Measurements from ENCODE around the gene STXBP4. TPM values are rescaled to one million over a fixed set of nuclear protein-coding genes. Genes with fewer than 3 reads are reported as not detected.

STXBP4 gene
- total and polyA plus RNA-seq, 2 experiments from 2014 or later, result 25.0 to 52.1 TPM

- TF ChIP-seq ZNF462 (CRISPR knock-in tag; IDR thresholded peaks at IDR 0.05) (no peak), ZNF114 (CRISPR knock-in tag; IDR thresholded peaks at IDR 0.05) (no peak), POLR2AphosphoS5 (IDR thresholded peaks at IDR 0.05; ENCODE audit: low read depth) (no peak), CREB1 (CRISPR knock-in tag; IDR thresholded peaks at IDR 0.05; ENCODE audit: low read depth) (no peak), EZH2 (IDR thresholded peaks at IDR 0.05; ENCODE audit: low read depth, unreplicated experiment) (no peak), EZH2phosphoT487 (IDR thresholded peaks at IDR 0.05; ENCODE audit: unreplicated experiment) (no peak), JUNB (IDR thresholded peaks at IDR 0.05; ENCODE audit: unreplicated experiment) (no peak)
- TF ChIP-seq, protein P1, sequence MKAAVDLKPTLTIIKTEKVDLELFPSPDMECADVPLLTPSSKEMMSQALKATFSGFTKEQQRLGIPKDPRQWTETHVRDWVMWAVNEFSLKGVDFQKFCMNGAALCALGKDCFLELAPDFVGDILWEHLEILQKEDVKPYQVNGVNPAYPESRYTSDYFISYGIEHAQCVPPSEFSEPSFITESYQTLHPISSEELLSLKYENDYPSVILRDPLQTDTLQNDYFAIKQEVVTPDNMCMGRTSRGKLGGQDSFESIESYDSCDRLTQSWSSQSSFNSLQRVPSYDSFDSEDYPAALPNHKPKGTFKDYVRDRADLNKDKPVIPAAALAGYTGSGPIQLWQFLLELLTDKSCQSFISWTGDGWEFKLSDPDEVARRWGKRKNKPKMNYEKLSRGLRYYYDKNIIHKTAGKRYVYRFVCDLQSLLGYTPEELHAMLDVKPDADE (IDR thresholded peaks at IDR 0.05), result no peak
Measured at GRCh38 chr17:55152236-55152635, 183.7 kb downstream of the STXBP4 start (continued).

- Mint-ChIP-seq H3K9me3 (no peaks in the 10 kb centered on the region), H3K4me3 (no peak overlapping the region), H3K27ac (no peak overlapping the region), H3K27me3 (ENCODE audit: insufficient read depth, low read depth, poor library complexity) (peaks cover 3% of the 10 kb centered on the region), H3K4me1 (no peaks in the 10 kb centered on the region), H3K36me3 (ENCODE audit: low read depth) (no peaks in the 10 kb centered on the region)
- no peaks in the 10 kb centered on the region for H3F3A ChIP-seq (replicated peaks; ENCODE audit: low read depth)
- H3K4me1 ChIP-seq (ENCODE audit: insufficient read depth), result no peaks in the 10 kb centered on the region
- no peak for DNase-seq (ENCODE audit: low spot score)
- H2AFZ ChIP-seq, result no peak overlapping the region
- H3K4me2 ChIP-seq, result no peak overlapping the region
- H4K20me1 ChIP-seq (replicated peaks; ENCODE audit: insufficient read depth), result no peaks in the 10 kb centered on the region
- no peak overlapping the region for H3K27ac ChIP-seq (ENCODE audit: low read depth)
- H3K4me3 ChIP-seq, result no peak overlapping the region
- H3K9me2 ChIP-seq (ENCODE audit: insufficient read depth), result peaks cover 4% of the 10 kb centered on the region; the same call in 1 of the 2 replicates
- H3K79me2 ChIP-seq (replicated peaks; ENCODE audit: insufficient read depth), result no peaks in the 10 kb centered on the region
- H3K36me3 ChIP-seq (ENCODE audit: insufficient read depth), result no peaks in the 10 kb centered on the region
- peak; percentile 36; the same call in 2 of the 3 replicates for ATAC-seq
- no peaks in the 10 kb centered on the region for H3K27me3 ChIP-seq (ENCODE audit: insufficient read depth)
- TF ChIP-seq CREB1 (CRISPR knock-in tag; IDR thresholded peaks at IDR 0.05; ENCODE audit: low read depth) (no peak), STAT1 (IDR thresholded peaks at IDR 0.05; ENCODE audit: unreplicated experiment) (no peak), JUNB (IDR thresholded peaks at IDR 0.05; ENCODE audit: unreplicated experiment) (no peak), POLR2AphosphoS5 (IDR thresholded peaks at IDR 0.05; ENCODE audit: low read depth) (no peak), ZNF114 (CRISPR knock-in tag; IDR thresholded peaks at IDR 0.05) (no peak), NANOG (IDR thresholded peaks at IDR 0.05; ENCODE audit: borderline replicate concordance) (no peak), ZNF331 (CRISPR knock-in tag; IDR thresholded peaks at IDR 0.05; ENCODE audit: low read depth) (no peak)
- TF ChIP-seq, protein P2, sequence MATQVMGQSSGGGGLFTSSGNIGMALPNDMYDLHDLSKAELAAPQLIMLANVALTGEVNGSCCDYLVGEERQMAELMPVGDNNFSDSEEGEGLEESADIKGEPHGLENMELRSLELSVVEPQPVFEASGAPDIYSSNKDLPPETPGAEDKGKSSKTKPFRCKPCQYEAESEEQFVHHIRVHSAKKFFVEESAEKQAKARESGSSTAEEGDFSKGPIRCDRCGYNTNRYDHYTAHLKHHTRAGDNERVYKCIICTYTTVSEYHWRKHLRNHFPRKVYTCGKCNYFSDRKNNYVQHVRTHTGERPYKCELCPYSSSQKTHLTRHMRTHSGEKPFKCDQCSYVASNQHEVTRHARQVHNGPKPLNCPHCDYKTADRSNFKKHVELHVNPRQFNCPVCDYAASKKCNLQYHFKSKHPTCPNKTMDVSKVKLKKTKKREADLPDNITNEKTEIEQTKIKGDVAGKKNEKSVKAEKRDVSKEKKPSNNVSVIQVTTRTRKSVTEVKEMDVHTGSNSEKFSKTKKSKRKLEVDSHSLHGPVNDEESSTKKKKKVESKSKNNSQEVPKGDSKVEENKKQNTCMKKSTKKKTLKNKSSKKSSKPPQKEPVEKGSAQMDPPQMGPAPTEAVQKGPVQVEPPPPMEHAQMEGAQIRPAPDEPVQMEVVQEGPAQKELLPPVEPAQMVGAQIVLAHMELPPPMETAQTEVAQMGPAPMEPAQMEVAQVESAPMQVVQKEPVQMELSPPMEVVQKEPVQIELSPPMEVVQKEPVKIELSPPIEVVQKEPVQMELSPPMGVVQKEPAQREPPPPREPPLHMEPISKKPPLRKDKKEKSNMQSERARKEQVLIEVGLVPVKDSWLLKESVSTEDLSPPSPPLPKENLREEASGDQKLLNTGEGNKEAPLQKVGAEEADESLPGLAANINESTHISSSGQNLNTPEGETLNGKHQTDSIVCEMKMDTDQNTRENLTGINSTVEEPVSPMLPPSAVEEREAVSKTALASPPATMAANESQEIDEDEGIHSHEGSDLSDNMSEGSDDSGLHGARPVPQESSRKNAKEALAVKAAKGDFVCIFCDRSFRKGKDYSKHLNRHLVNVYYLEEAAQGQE (IDR thresholded peaks at IDR 0.05; ENCODE audit: unreplicated experiment), result no peak
Measured at GRCh38 chr17:55154101-55154500, 185.5 kb downstream of the STXBP4 start.
